GM20000 (cell line): ENCODE results near the gene GALK1.
"Not testable (repeated sequence)": the region's sequence is repeated elsewhere in the genome, so short reads cannot be mapped to it uniquely, and the experiment has no call there.

Experiments used
- DNase-seq: peaks from one replicate; pipeline ENCODE4 v3.0.0; 2012; ENCODE audit warnings: low spot score
- TF ChIP-seq, protein P1 (sequence below): IDR thresholded peaks from 2 replicates; pipeline ENCODE4 v1.5.1; 2012; ENCODE audit warnings: mild to moderate bottlenecking, control low read depth; ENCODE audit errors: extremely low read depth, missing control alignments

GALK1 gene

DNA sequence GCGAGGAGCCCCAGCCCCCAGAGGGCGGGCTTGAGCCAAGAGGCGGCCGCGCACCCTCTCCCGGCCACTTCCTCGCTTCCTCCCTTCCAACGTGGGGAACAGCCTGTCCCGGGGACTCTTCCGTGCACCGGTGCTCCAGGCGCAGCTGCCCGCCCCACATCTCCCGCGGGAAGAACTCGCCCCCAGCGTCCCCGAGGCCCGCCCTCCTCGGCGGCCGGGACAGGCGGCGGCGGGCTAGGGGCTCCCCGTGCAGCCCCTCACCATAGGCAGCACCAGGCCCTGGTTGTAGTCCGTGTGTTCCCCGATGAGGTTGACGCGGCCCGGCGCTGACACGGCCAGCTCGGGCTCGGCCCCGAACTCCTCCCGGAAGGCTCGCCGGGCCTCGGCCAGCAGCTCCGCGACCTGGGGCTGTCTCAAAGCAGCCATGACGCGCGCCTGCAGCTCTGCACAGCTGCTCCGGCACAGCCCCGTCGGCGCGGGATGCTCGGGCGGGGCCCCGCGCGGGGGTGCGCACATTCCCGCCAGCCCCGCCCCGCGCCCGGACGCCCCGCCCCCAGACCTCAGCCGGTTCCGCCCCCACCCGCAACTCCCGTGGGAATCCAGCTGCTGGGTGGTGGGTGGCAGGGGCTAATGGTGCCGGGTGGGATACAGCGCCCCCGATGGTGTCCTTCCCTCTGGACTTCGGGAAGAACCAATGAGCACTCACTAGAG is at the start of gene GALK1:
TSS of gene GALK1 (minus strand) at position 482 of the 711 bp plus-strand sequence. CDS start at position 426, 56 bp downstream.
- TF ChIP-seq, protein P1, sequence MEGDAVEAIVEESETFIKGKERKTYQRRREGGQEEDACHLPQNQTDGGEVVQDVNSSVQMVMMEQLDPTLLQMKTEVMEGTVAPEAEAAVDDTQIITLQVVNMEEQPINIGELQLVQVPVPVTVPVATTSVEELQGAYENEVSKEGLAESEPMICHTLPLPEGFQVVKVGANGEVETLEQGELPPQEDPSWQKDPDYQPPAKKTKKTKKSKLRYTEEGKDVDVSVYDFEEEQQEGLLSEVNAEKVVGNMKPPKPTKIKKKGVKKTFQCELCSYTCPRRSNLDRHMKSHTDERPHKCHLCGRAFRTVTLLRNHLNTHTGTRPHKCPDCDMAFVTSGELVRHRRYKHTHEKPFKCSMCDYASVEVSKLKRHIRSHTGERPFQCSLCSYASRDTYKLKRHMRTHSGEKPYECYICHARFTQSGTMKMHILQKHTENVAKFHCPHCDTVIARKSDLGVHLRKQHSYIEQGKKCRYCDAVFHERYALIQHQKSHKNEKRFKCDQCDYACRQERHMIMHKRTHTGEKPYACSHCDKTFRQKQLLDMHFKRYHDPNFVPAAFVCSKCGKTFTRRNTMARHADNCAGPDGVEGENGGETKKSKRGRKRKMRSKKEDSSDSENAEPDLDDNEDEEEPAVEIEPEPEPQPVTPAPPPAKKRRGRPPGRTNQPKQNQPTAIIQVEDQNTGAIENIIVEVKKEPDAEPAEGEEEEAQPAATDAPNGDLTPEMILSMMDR, result peak; percentile 37
- DNase-seq, result peak; percentile 94

GRCh38 chr17:75814021-75814395 is 49.0 kb upstream of the GALK1 start:
- TF ChIP-seq, protein P1, result no peak

DNA sequence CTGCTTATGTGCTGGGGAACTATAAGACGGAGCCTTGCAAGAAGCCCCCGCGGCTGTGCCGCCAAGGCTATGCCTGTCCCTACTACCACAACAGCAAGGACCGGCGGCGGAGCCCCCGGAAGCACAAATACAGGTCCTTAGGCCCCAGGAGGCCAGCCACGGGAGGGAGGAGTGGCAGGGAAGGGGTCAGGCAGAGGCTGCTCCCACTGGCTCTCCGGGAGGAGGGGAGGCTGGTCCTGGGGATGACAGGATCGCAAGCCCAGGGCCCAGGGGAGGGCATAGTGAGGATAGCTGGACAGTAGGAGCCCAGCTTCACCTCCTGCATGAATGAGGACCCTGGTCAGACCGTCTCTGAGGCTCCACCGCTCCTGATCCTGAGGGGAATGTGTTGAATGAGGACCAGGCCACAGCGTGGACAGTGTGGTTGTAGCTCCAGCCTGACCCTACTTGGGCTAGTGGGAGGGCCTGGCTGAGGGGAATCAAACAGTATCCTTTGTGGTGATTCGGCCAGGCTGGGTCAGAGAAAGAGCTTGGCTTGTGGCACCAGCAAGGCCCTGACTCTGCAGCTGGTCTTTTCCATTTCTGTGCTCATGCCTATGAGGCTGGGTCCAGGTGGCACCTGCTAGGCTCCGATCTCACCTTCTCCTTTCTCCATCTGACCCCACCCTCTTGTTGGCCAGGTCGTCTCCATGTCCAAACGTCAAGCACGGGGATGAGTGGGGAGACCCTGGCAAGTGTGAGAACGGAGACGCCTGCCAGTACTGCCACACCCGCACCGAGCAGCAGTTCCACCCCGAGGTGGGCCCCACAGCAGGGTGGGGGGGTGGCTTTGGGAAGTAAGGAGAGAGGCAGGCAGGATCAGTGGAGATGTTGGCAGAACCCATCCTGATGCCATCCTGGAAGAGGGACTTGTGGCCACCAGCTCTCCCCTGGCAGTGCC is 48.4 kb upstream of the GALK1 start:
- TF ChIP-seq, protein P1, result no peak
- no peak for DNase-seq

More at GRCh38 chr17:75814021-75814395, 49.0 kb upstream of the GALK1 start:
- no peak for DNase-seq

DNA sequence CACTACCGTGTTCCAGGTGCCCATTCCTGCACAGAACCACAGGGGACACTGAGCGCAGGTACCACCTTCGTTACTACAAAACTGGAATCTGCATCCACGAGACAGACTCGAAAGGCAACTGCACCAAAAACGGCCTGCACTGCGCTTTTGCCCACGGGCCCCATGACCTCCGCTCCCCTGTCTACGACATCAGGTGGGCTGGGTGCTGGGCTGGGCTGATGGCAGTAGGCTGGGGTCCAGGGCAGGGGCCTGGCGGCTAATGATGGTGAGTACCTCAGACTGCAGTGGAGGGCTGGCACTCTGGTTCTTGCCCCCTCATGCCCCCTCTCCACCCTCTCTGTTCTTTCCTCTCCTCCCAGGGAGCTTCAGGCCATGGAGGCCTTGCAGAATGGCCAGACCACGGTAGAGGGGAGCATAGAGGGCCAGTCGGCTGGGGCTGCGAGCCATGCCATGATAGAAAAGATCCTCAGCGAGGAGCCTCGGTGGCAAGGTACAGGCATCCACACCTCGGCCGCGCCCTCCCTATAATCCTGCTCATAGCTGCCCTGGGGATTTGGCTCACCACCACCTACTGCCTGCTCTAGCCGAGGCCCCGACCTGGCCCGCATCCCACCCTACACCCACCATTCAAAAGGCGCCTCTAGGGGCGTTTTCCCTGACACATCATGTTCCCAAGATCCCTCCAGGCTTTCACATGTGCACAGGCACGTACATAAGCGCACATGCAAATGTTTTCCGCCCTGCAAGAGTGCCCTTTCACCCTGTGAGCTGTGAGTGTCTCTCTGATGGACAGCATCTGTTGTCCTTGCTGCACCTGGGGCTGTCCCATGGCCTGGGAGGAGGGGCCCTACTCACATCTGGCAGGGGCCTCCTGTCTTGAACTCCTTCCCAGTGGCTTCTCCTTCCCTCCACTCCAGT is 47.4 kb upstream of the GALK1 start:
- no peak for DNase-seq
- TF ChIP-seq, protein P1, result no peak

GRCh38 chr17:75811174-75811573 is 46.2 kb upstream of the GALK1 start:
- TF ChIP-seq, protein P1, result no peak
- no peak for DNase-seq

DNA sequence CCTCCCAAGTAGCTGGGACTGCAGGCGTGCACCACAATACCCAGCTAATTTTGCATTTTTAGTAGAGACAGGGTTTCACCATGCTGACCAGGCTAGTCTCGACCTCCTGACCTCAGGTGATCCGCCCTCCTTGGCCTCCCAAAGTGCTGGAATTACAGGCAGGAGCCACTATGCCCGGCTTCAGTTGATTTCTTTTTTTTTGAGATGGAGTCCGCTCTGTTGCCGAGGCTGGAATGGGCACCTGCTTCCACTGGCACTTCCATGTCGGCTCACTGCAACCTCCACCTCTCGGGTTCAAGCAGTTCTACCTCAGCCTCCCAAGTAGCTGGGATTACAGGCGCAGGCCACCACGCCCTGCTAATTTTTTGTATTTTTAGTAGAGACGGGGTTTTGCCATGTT is 45.8 kb upstream of the GALK1 start:
- not testable (repeated sequence) for DNase-seq

DNA sequence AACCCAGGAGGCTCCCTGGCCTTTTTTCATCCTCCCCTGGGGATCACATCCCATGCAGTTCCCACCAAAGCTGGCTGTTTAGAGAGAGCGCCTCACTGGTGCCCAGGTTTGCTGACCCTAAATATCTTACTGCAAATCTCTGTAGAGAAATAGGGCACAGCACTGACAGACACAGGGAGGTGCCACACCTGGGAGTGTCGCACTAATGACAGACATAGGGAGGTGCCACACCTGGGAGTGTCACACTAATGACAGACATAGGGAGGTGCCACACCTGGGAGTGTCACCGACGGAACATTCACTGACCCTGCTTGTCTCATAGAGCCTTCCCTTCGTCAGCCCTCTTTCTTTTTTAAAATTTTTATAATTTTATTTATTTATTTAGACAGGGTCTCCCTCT is 45.2 kb upstream of the GALK1 start:
- TF ChIP-seq, protein P1, result no peak
- no peak for DNase-seq
